Stimulated activated CD4-positive, alpha-beta T cell treated with anti-CD3 and anti-CD28 coated beads, Interleukin-15, amount 100 ng/mL, for 48 hours (primary cell): ENCODE data around the gene ITGA11.

ENCODE experiments used
- DNase-seq, 2 donors: peaks; one replicate each; pipeline ENCODE4 v3.0.0-alpha.2; 2020; ENCODE audit warnings: low read depth in 2 of 2

Gene ITGA11

GRCh38 chr15:68445351-68445750, 13.4 kb upstream of the ITGA11 start:
- DNase-seq = no peak

GRCh38 chr15:68444336-68444735, 12.4 kb upstream of the ITGA11 start:
- no peak for DNase-seq

GRCh38 chr15:68442903-68443302, 10.9 kb upstream of the ITGA11 start:
- no peak for DNase-seq

GRCh38 chr15:68442041-68442440, 10.1 kb upstream of the ITGA11 start:
- DNase-seq = no peak

GRCh38 chr15:68441045-68441743, 9.2 kb upstream of the ITGA11 start:
- no peak for DNase-seq

GRCh38 chr15:68440136-68440535, 8.2 kb upstream of the ITGA11 start:
- DNase-seq = no peak

GRCh38 chr15:68439506-68439905, 7.5 kb upstream of the ITGA11 start:
- DNase-seq = no peak

GRCh38 chr15:68436680-68437079, 4.7 kb upstream of the ITGA11 start:
- DNase-seq = no peak

- no peak for DNase-seq
Measured at GRCh38 chr15:68435966-68436365, 4.0 kb upstream of the ITGA11 start.

GRCh38 chr15:68434021-68434420, 2.1 kb upstream of the ITGA11 start:
- DNase-seq = no peak

GRCh38 chr15:68433551-68433950, 1.6 kb upstream of the ITGA11 start:
- DNase-seq = no peak

- no peak for DNase-seq
Measured at GRCh38 chr15:68432441-68433064, 590 bp upstream of the ITGA11 start.

GRCh38 chr15:68431037-68431791, 749 bp downstream of the ITGA11 start:
- no peak for DNase-seq

GRCh38 chr15:68430471-68431036, 1.4 kb downstream of the ITGA11 start:
- no peak for DNase-seq

- DNase-seq = no peak
Measured at GRCh38 chr15:68429691-68430470, 2.1 kb downstream of the ITGA11 start.

GRCh38 chr15:68428431-68428940, 3.5 kb downstream of the ITGA11 start:
- no peak for DNase-seq

GRCh38 chr15:68427963-68428362, 4.0 kb downstream of the ITGA11 start:
- no peak for DNase-seq

- no peak for DNase-seq
Measured at GRCh38 chr15:68427366-68427765, 4.6 kb downstream of the ITGA11 start.

- no peak for DNase-seq
Measured at GRCh38 chr15:68426116-68426515, 5.8 kb downstream of the ITGA11 start.

GRCh38 chr15:68425428-68426060, 6.4 kb downstream of the ITGA11 start:
- DNase-seq = no peak

- DNase-seq = no peak
Measured at GRCh38 chr15:68424754-68425390, 7.1 kb downstream of the ITGA11 start.
